Measurements from ENCODE around the gene TIAM2. TPM values are rescaled to one million over a fixed set of nuclear protein-coding genes. Genes with fewer than 3 reads are reported as not detected.

TIAM2 gene
- total and polyA plus RNA-seq, 7 donors, result 3.4 to 20.3 (median 10.0) TPM

DNA sequence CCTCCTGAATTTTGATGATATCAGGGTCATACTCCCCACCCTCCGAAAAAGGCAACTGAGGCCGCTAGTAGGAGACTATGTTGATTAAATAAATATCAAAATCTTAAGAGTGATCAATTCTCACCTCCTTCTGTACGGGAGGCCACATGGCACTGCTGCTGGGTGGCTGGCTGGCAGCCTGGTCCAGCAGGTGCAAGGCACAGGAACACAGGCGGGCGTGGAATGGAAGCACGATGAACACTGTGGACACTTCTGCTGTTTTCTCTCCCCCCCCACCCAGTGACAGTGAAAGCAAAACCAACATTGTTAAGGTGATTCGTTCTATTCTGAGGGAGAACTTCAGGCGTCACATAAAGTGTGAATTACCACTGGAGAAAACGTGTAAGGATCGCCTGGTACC, 259.0 kb downstream of the TIAM2 start:
- ATAC-seq (peak; percentile 82 to 91 (median 86)), DNase-seq (no peak)
- intact Hi-C loops (cut with DNase I), result no loop called here
- H3K36me3 ChIP-seq (ENCODE audit: insufficient read depth in 1 of 2, low read depth in 1 of 2), result peaks cover 0 to 84% of the 10 kb centered on the region in 2 donors
- 48 to 66% (median 57%) methylated on average over 10 of the region's 10 CpGs for WGBS, 3 donors
- no peaks in the 10 kb centered on the region for H3K27me3 ChIP-seq (ENCODE audit: insufficient read depth in 3 of 3, low read length in 2 of 3)
- H3K9me3 ChIP-seq, result no peaks in the 10 kb centered on the region
- H3K27ac ChIP-seq, result peak overlapping the region; percentile 85
- TF ChIP-seq, protein P1, sequence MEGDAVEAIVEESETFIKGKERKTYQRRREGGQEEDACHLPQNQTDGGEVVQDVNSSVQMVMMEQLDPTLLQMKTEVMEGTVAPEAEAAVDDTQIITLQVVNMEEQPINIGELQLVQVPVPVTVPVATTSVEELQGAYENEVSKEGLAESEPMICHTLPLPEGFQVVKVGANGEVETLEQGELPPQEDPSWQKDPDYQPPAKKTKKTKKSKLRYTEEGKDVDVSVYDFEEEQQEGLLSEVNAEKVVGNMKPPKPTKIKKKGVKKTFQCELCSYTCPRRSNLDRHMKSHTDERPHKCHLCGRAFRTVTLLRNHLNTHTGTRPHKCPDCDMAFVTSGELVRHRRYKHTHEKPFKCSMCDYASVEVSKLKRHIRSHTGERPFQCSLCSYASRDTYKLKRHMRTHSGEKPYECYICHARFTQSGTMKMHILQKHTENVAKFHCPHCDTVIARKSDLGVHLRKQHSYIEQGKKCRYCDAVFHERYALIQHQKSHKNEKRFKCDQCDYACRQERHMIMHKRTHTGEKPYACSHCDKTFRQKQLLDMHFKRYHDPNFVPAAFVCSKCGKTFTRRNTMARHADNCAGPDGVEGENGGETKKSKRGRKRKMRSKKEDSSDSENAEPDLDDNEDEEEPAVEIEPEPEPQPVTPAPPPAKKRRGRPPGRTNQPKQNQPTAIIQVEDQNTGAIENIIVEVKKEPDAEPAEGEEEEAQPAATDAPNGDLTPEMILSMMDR (IDR thresholded peaks at IDR 0.05), result no peak
- H3K4me1 ChIP-seq, result peaks cover 24% of the 10 kb centered on the region
- peak overlapping the region; percentile 36 for H3K4me3 ChIP-seq

DNA sequence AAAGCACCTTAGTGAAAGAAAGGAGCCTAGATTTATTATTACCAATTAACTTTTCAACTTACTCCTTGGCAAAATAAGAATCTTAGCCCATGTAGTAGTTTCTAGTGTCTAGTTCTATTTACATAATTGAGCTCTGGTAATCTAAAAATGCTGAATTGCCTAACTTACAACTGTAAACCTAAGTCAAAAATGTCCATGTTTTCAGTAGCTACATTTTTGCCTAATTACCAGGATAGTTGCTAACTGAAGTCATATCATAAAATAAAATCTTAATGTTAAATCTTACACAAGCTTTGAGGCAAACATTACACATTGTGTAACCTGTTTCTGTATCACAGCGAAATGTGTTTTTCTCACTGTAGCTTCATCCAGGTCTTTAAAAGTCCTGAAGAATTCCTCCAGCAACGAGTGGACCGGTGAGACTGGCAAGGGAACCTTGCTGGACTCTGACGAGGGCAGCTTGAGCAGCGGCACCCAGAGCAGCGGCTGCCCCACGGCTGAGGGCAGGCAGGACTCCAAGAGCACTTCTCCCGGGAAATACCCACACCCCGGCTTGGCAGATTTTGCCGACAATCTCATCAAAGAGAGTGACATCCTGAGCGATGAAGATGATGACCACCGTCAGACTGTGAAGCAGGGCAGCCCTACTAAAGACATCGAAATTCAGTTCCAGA, 261.1 kb downstream of the TIAM2 start:
- H3K27me3 ChIP-seq (ENCODE audit: insufficient read depth in 3 of 3, low read length in 2 of 3), result no peaks in the 10 kb centered on the region
- no peak overlapping the region for H3K4me3 ChIP-seq
- no peak overlapping the region for H3K27ac ChIP-seq
- H3K9me3 ChIP-seq, result no peaks in the 10 kb centered on the region
- ATAC-seq (no peak), DNase-seq (no peak)
- TF ChIP-seq, protein P1 (IDR thresholded peaks at IDR 0.05), result no peak
- H3K36me3 ChIP-seq (ENCODE audit: insufficient read depth in 1 of 2, low read depth in 1 of 2), result peaks cover 7 to 76% of the 10 kb centered on the region in 2 donors
- peaks cover 24% of the 10 kb centered on the region for H3K4me1 ChIP-seq
- 66 to 85% (median 75%) methylated on average over 13 of the region's 13 CpGs for WGBS, 3 donors
- intact Hi-C loops (cut with DNase I), result no loop called here

DNA sequence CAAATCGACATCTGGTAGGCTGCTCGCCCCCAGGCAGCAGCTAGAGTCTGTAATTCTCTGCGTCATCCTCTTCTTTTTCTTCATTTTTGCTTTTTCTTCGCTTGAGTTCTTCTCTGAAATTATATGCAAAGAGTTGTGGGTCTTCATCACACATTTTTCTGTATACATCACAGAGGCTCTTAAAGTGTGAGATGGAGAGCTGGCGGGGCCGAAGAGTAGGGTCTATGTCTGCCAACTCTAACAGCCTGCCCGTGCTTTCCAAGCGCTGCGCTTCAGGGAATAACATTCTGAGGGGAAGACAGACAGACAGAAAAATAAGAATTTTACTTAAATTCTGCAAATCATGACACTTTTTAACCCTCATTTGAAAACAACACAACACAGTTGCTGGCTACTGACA, 262.7 kb downstream of the TIAM2 start:
- TF ChIP-seq, protein P1 (IDR thresholded peaks at IDR 0.05), result no peak

DNA sequence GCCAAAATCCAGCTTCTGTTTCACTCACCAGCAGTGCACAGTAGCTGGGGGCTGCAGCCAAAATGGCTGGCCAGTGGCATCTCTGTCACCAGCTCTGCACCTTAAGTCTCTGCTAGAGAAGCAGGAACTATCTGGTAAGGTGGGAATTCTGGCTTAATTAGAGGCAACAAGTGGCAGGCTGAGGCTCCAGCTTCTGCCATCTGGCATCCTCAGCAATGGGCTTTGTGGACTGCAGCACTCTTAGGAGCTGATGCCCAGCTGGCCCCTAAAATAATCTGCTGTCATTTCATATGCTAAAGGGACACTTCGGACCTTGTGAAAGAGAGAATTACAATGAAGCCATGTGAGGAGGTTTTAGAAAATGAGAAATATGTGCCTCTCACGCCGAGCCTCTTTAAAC, 264.1 kb downstream of the TIAM2 start:
- 85 to 91% (median 90%) methylated on average over 3 of the region's 3 CpGs for WGBS, 3 donors
- H3K9me3 ChIP-seq, result no peaks in the 10 kb centered on the region
- no peaks in the 10 kb centered on the region for H3K27me3 ChIP-seq (ENCODE audit: insufficient read depth in 3 of 3, low read length in 2 of 3)
- H3K27ac ChIP-seq, result no peak overlapping the region
- no peak for DNase-seq
- TF ChIP-seq, protein P1 (IDR thresholded peaks at IDR 0.05), result no peak
- no peak overlapping the region for H3K4me3 ChIP-seq
- no peak for ATAC-seq
- H3K4me1 ChIP-seq, result peaks cover 13% of the 10 kb centered on the region
- intact Hi-C loops (cut with DNase I), result no loop called here
- H3K36me3 ChIP-seq (ENCODE audit: insufficient read depth in 1 of 2, low read depth in 1 of 2), result peaks cover 7 to 67% of the 10 kb centered on the region in 2 donors

More for the DNA sequence above, 262.7 kb downstream of the TIAM2 start:
- intact Hi-C loops (cut with DNase I), result no loop called here
- WGBS, 3 donors, result 93 to 95% (median 93%) methylated on average over 9 of the region's 9 CpGs
- Histone ChIP-seq H3K36me3 (ENCODE audit: insufficient read depth in 1 of 2, low read depth in 1 of 2) (peaks cover 7 to 63% of the 10 kb centered on the region in 2 donors), H3K4me3 (no peak overlapping the region), H3K27me3 (ENCODE audit: insufficient read depth in 3 of 3, low read length in 2 of 3) (no peaks in the 10 kb centered on the region), H3K9me3 (no peaks in the 10 kb centered on the region), H3K27ac (no peak overlapping the region), H3K4me1 (peaks cover 27% of the 10 kb centered on the region)
- no peak for DNase-seq
- no peak for ATAC-seq

DNA sequence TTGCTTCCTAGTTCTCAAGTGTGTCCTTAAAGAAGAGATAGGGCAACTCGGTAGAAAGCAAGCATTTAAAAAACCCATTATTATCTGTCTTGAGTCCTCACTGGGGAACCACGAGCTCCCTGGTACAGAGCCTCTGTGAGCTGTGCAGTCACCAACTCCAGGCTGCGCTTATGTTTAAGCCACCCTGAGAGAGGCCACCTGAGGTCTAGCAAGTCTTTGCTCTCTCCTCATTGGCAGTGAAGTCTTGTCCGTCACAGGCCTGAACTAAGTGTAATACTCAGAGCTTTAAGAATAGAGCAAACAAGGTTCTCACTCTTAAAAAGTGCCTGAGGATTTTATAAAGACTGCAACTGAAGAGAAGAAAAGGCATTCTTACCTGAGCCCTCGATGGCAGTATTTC, 264.8 kb downstream of the TIAM2 start:
- TF ChIP-seq, protein P1 (IDR thresholded peaks at IDR 0.05), result no peak
- DNase-seq (no peak), ATAC-seq (peak in 1 of 4 donors; percentile 14)
- peaks cover 7 to 65% of the 10 kb centered on the region in 2 donors for H3K36me3 ChIP-seq (ENCODE audit: insufficient read depth in 1 of 2, low read depth in 1 of 2)
- H3K9me3 ChIP-seq, result no peaks in the 10 kb centered on the region
- intact Hi-C loops (cut with DNase I), result no loop called here
- H3K27ac ChIP-seq, result no peak overlapping the region
- WGBS, 3 donors, result 94 to 96% (median 95%) methylated on average over 5 of the region's 5 CpGs
- H3K4me1 ChIP-seq, result peaks cover 6% of the 10 kb centered on the region
- no peaks in the 10 kb centered on the region for H3K27me3 ChIP-seq (ENCODE audit: insufficient read depth in 3 of 3, low read length in 2 of 3)
- no peak overlapping the region for H3K4me3 ChIP-seq
